Hepatocyte (in vitro differentiated cells): ENCODE measurements around the gene LDLRAP1. TPM values are rescaled to one million over a fixed set of nuclear protein-coding genes. Genes with fewer than 3 reads are reported as not detected.
A peak's percentile ranks its signal among the peaks of the same experiment; 100 is the strongest.

Experiments
- DNase-seq: peaks from one replicate; pipeline ENCODE4 v3.0.0-alpha.2; 2016; ENCODE audit warnings: low spot score
- H2AFZ ChIP-seq: fragments of 200-600 bp; sonication (generic); 2 replicates; pipeline ENCODE4 v1.6.0; 2016; ENCODE audit warnings: antibody characterized with exemption, mild to moderate bottlenecking
- H3K27ac ChIP-seq: fragments of 200-600 bp; sonication (generic); 2 replicates; pipeline ENCODE4 v1.5.1; 2016; ENCODE audit warnings: mild to moderate bottlenecking
- H3K27me3 ChIP-seq: fragments of 200-600 bp; sonication (generic); 2 replicates; pipeline ENCODE4 v1.6.1; 2016
- H3K36me3 ChIP-seq: fragments of 200-600 bp; sonication (generic); replicated peaks from 2 replicates; pipeline ENCODE4 v1.5.1; 2016; ENCODE audit warnings: low read depth; ENCODE audit not compliant: insufficient read depth
- H3K4me1 ChIP-seq: fragments of 200-600 bp; sonication (generic); 2 replicates; pipeline ENCODE4 v1.5.1; 2016; ENCODE audit warnings: mild to moderate bottlenecking, moderate library complexity; ENCODE audit not compliant: insufficient read depth
- H3K4me2 ChIP-seq: fragments of 200-600 bp; sonication (generic); 2 replicates; pipeline ENCODE4 v1.6.0; 2016
- H3K4me3 ChIP-seq: fragments of 200-600 bp; sonication (generic); 2 replicates; pipeline ENCODE4 v1.5.1; 2016; ENCODE audit warnings: mild to moderate bottlenecking
- H3K79me2 ChIP-seq: fragments of 200-600 bp; sonication (generic); 2 replicates; pipeline ENCODE4 v1.6.0; 2017; ENCODE audit warnings: mild to moderate bottlenecking
- H3K9me2 ChIP-seq: fragments of 200-600 bp; sonication (generic); replicated peaks from 2 replicates; pipeline ENCODE4 v1.6.0; 2017; ENCODE audit warnings: mild to moderate bottlenecking; ENCODE audit not compliant: insufficient read depth
- H3K9me3 ChIP-seq: fragments of 200-600 bp; sonication (generic); 2 replicates; pipeline ENCODE4 v1.5.1; 2016; ENCODE audit warnings: low read depth, mild to moderate bottlenecking
- H4K20me1 ChIP-seq: fragments of 200-600 bp; sonication (generic); 2 replicates; pipeline ENCODE4 v1.6.0; 2016; ENCODE audit warnings: mild to moderate bottlenecking; ENCODE audit not compliant: insufficient read depth, poor library complexity, severe bottlenecking
- CTCF ChIP-seq: fragments of 200-600 bp; sonication (generic); IDR thresholded peaks from 2 replicates; pipeline ENCODE4 v1.5.1; 2016; ENCODE audit warnings: antibody characterized with exemption, mild to moderate bottlenecking; ENCODE audit not compliant: poor library complexity
- EZH2 ChIP-seq: fragments of 200-600 bp; sonication (generic); IDR thresholded peaks from 2 replicates; pipeline ENCODE4 v1.6.1; 2016; ENCODE audit warnings: antibody characterized with exemption, mild to moderate bottlenecking, borderline replicate concordance
- EZH2phosphoT487 ChIP-seq: fragments of 200-600 bp; sonication (generic); IDR thresholded peaks from one replicate; pipeline ENCODE4 v1.6.1; 2018; ENCODE audit warnings: antibody characterized with exemption, mild to moderate bottlenecking, low read depth, moderate library complexity; ENCODE audit not compliant: unreplicated experiment, severe bottlenecking
- WGBS: methylation state at CpG from one replicate; pipeline ENCODE4 v1.1.6; 2016; ENCODE audit warnings: low lambda C conversion rate; ENCODE audit errors: missing lambda C conversion rate; 5-methylcytosine and 5-hydroxymethylcytosine counted together
- polyA plus RNA-seq: library from polyadenylated mRNA; unstranded; fragments of >200 nt; fragmentation: Nextera tagmentation; extraction: Ambion mirVana; gene quantifications from 2 replicates; pipeline ENCODE4 v1.2.1, GENCODE V29; 2016
- total RNA-seq: library from RNA; depleted of rRNA; stranded (reverse); fragments of >200 nt; gene quantifications from 2 replicates; pipeline ENCODE4 v1.2.3, GENCODE V29; 2014

LDLRAP1 gene
- total and polyA plus RNA-seq, 2 experiments from 2014 or later = 17.3 to 27.5 TPM

- TF ChIP-seq EZH2 = no peak
- no peak for TF ChIP-seq CTCF
- TF ChIP-seq EZH2phosphoT487 = no peak
- H2AFZ ChIP-seq = peak overlapping the region; percentile 60
- H3K27me3 ChIP-seq = peaks cover 3% of the 10 kb centered on the region
- peaks cover 26% of the 10 kb centered on the region for H3K79me2 ChIP-seq
- no peak overlapping the region for H3K27ac ChIP-seq
- DNase-seq = peak; percentile 29
- no peaks in the 10 kb centered on the region for H3K9me3 ChIP-seq
- H3K4me2 ChIP-seq = peak overlapping the region; percentile 100
- H3K36me3 ChIP-seq = no peaks in the 10 kb centered on the region
- WGBS = 4% methylated on average over 36 of the region's 66 CpGs
- peaks cover 26% of the 10 kb centered on the region for H3K4me1 ChIP-seq
- H3K4me3 ChIP-seq = peak overlapping the region; percentile 64
- H4K20me1 ChIP-seq = no peaks in the 10 kb centered on the region
- H3K9me2 ChIP-seq = no peaks in the 10 kb centered on the region
Observed at GRCh38 chr1:25617625-25618432, 74.4 kb downstream of the LDLRAP1 start.

DNA sequence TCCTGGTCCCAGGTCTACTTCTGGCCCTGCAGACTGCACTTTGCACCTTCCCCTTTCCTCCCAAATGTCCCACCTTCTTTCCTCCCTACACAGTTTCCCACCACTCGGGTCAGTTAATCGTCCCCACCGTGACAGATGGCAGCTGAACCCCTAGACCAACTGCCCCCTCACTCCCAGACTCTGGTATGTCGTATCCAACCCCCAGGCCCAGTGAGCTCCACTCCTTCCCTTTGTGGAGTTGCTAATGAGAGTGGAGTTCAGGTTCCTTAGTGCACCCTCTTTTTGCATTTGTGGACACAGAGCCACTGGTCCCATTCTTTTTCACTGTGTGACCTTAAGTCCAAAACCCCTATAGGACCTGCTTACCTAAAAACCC lies 75.0 kb downstream of the LDLRAP1 start:
- H3K27ac ChIP-seq = no peak overlapping the region
- H3K4me1 ChIP-seq = peaks cover 26% of the 10 kb centered on the region
- H3K36me3 ChIP-seq = no peaks in the 10 kb centered on the region
- H3K4me2 ChIP-seq = peak overlapping the region; percentile 100
- H4K20me1 ChIP-seq = no peaks in the 10 kb centered on the region
- H3K27me3 ChIP-seq = peaks cover 3% of the 10 kb centered on the region
- WGBS = 54% methylated on average over 4 of the region's 4 CpGs
- no peaks in the 10 kb centered on the region for H3K9me2 ChIP-seq
- no peaks in the 10 kb centered on the region for H3K9me3 ChIP-seq
- H3K79me2 ChIP-seq = peaks cover 26% of the 10 kb centered on the region
- H3K4me3 ChIP-seq = peak overlapping the region; percentile 64
- DNase-seq = no peak
- TF ChIP-seq EZH2 = no peak
- TF ChIP-seq EZH2phosphoT487 = no peak
- no peak for TF ChIP-seq CTCF
- peak overlapping the region; percentile 60 for H2AFZ ChIP-seq

Other genes starting within 250 kb of the LDLRAP1 start
- 98.2 and 99.1 TPM in 2 replicates for gene TMEM50A, start 205.3 kb upstream of the LDLRAP1 start, total RNA-seq
- 136 and 151 TPM in 2 replicates for gene TMEM50A, start 205.3 kb upstream of the LDLRAP1 start, polyA plus RNA-seq
- gene RHCE, start 122.8 kb upstream of the LDLRAP1 start, total RNA-seq = 1.4 and 8.8 TPM in 2 replicates
- gene RHCE, start 122.8 kb upstream of the LDLRAP1 start, polyA plus RNA-seq = 0.27 and 0.80 TPM in 2 replicates
- gene MACO1, start 112.7 kb upstream of the LDLRAP1 start, total RNA-seq = 27.0 and 27.2 TPM in 2 replicates
- 14.1 and 14.3 TPM in 2 replicates for gene MACO1, start 112.7 kb upstream of the LDLRAP1 start, polyA plus RNA-seq
- 19.9 and 20.6 TPM in 2 replicates for gene MAN1C1, start 73.2 kb downstream of the LDLRAP1 start, total RNA-seq
- gene MAN1C1, start 73.2 kb downstream of the LDLRAP1 start, polyA plus RNA-seq = 24.6 and 29.3 TPM in 2 replicates